ENCODE results near the gene KCNIP3. TPM values are rescaled to one million over a fixed set of nuclear protein-coding genes. Genes with fewer than 3 reads are reported as not detected.

The KCNIP3 gene
- polyA plus RNA-seq, 1 of the 3 experiments (the other 2 are of a cell fraction), result 0.97 TPM

GRCh38 chr2:95382686-95383634 lies 85.8 kb downstream of the KCNIP3 start:
- DNase-seq, result no peak
- H3K4me3 ChIP-seq (ENCODE audit: low read depth in 2 of 2, low read length in 1 of 2), result no peak overlapping the region
- TF ChIP-seq NFIC (IDR thresholded peaks at IDR 0.05; ENCODE audit: borderline replicate concordance), result no peak
- no peak for TF ChIP-seq REST (IDR thresholded peaks at IDR 0.05; ENCODE audit: low read depth, low read length)
- no peak for TF ChIP-seq GABPA (IDR thresholded peaks at IDR 0.05; ENCODE audit: low read depth)
- no peak for TF ChIP-seq USF2 (IDR thresholded peaks at IDR 0.05; ENCODE audit: borderline replicate concordance, low read depth, low read length)
- TF ChIP-seq SMC3 (IDR thresholded peaks at IDR 0.05; ENCODE audit: low read depth, low read length), result no peak
- TF ChIP-seq ZBTB33 (IDR thresholded peaks at IDR 0.05; ENCODE audit: borderline replicate concordance, low read depth), result no peak
- TF ChIP-seq TAF1 (IDR thresholded peaks at IDR 0.05; ENCODE audit: borderline replicate concordance, low read depth, low read length), result no peak
- no peak for TF ChIP-seq TCF12 (IDR thresholded peaks at IDR 0.05)
- ChIA-PET POLR2A (no interaction called here), CTCF (no interaction called here)
- no peak overlapping the region for H2AFZ ChIP-seq (ENCODE audit: low read depth)
- H3K79me2 ChIP-seq (ENCODE audit: insufficient read depth), result no peaks in the 10 kb centered on the region
- H3K9me2 ChIP-seq, result no peaks in the 10 kb centered on the region
- H3K9ac ChIP-seq, result no peak overlapping the region
- no peaks in the 10 kb centered on the region for H3K36me3 ChIP-seq (replicated peaks in 1 of 2; ENCODE audit: control insufficient read depth in 1 of 2, insufficient read depth in 2 of 2, low read length in 1 of 2)
- H3K27ac ChIP-seq (ENCODE audit: low read depth in 2 of 2, low read length in 1 of 2), result no peak overlapping the region
- H3F3A ChIP-seq (replicated peaks; ENCODE audit: insufficient read depth), result no peaks in the 10 kb centered on the region
- no peaks in the 10 kb centered on the region for H3K9me3 ChIP-seq
- no peaks in the 10 kb centered on the region for H4K20me1 ChIP-seq (ENCODE audit: insufficient read depth)
- no peaks in the 10 kb centered on the region for H3K4me1 ChIP-seq (ENCODE audit: control insufficient read depth in 1 of 2, insufficient read depth in 2 of 2, low read depth in 1 of 2, low read length in 1 of 2)
- no peak overlapping the region for H3K4me2 ChIP-seq
- WGBS (ENCODE audit: low lambda C conversion rate), result 30% methylated on average over 9 of the region's 14 CpGs
- no peaks in the 10 kb centered on the region; the same call in 1 of the 2 replicates for H3K27me3 ChIP-seq (ENCODE audit: insufficient read depth)

- WGBS (ENCODE audit: low lambda C conversion rate), result 10% methylated on average over 2 of the region's 9 CpGs
- Histone ChIP-seq H3K27ac (ENCODE audit: low read depth in 2 of 2, low read length in 1 of 2) (no peak overlapping the region), H3K9ac (no peak overlapping the region), H3F3A (replicated peaks; ENCODE audit: insufficient read depth) (no peaks in the 10 kb centered on the region), H2AFZ (ENCODE audit: low read depth) (no peak overlapping the region), H4K20me1 (ENCODE audit: insufficient read depth) (no peaks in the 10 kb centered on the region), H3K79me2 (ENCODE audit: insufficient read depth) (no peaks in the 10 kb centered on the region), H3K27me3 (ENCODE audit: insufficient read depth) (no peaks in the 10 kb centered on the region; the same call in 1 of the 2 replicates), H3K9me2 (no peaks in the 10 kb centered on the region), H3K4me2 (no peak overlapping the region), H3K4me1 (ENCODE audit: control insufficient read depth in 1 of 2, insufficient read depth in 2 of 2, low read depth in 1 of 2, low read length in 1 of 2) (no peaks in the 10 kb centered on the region), H3K36me3 (replicated peaks in 1 of 2; ENCODE audit: control insufficient read depth in 1 of 2, insufficient read depth in 2 of 2, low read length in 1 of 2) (no peaks in the 10 kb centered on the region), H3K4me3 (ENCODE audit: low read depth in 2 of 2, low read length in 1 of 2) (no peak overlapping the region), H3K9me3 (no peaks in the 10 kb centered on the region)
- ChIA-PET POLR2A (no interaction called here), CTCF (no interaction called here)
- no peak for DNase-seq
- no peak for TF ChIP-seq JUND (IDR thresholded peaks at IDR 0.05)
- TF ChIP-seq TEAD4 (IDR thresholded peaks at IDR 0.05; ENCODE audit: borderline replicate concordance, insufficient read depth), result no peak
- no peak for TF ChIP-seq RFX5 (IDR thresholded peaks at IDR 0.05; ENCODE audit: low read length)
- no peak for TF ChIP-seq TCF12 (IDR thresholded peaks at IDR 0.05)
- TF ChIP-seq PBX3 (IDR thresholded peaks at IDR 0.05), result no peak
- no peak for TF ChIP-seq IRF3 (IDR thresholded peaks at IDR 0.05; ENCODE audit: low read depth, low read length)
- no peak for TF ChIP-seq USF1 (IDR thresholded peaks at IDR 0.05; ENCODE audit: borderline replicate concordance, low read depth)
Measured at GRCh38 chr2:95383635-95384027, 86.5 kb downstream of the KCNIP3 start.
